NCI-H2227 treated with DMSO at 0.1 percent for 48 hours (cell line): Measurements from ENCODE around the gene TRABD2A.
A peak's percentile ranks its signal among the peaks of the same experiment; 100 is the strongest.

Experiments
- DNase-seq: peaks from one replicate; lab custom pipeline; 2025; lab: John Stamatoyannopoulos, UW

The TRABD2A gene

GRCh38 chr2:84850471-84850870 is 30.4 kb downstream of the TRABD2A start:
- no peak for DNase-seq

GRCh38 chr2:84849271-84849952 is 31.5 kb downstream of the TRABD2A start:
- peak; percentile 17 for DNase-seq

DNA sequence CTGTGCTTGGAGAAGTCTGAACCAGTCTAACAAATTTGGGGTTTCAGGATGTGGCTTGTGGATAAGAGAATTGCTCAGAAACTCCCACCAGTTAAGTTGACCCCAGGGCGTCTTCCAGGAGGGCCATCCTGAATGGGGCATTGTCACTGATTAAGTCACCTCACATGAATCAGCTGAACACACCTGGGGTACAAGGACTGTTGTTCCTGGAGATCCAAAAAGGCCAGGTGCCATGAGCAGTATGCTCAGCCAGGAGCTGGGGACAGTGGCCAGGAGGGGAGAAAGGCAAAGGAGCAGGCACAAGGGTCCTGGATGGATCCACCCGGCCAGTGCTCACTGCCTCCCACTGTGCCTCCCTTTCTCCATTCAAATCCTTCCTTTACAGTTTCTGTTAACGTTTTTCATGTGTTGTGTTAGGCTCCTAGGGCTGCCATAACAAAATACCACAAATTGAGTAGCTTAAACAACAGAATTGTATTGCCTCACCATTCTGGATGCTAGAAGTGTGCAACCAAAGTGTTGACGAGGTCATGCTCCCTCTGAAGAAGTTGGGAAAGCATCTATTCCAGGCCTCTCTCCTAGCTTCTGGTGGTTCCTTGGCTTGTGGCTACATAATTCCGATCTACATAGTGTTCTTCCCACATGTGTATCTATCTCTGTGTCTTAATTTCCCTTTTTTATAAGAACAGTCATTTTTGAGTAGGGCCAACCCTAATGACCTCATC is 33.4 kb downstream of the TRABD2A start:
- no peak for DNase-seq

- DNase-seq = no peak
Observed at GRCh38 chr2:84846741-84847142, 34.1 kb downstream of the TRABD2A start.

DNA sequence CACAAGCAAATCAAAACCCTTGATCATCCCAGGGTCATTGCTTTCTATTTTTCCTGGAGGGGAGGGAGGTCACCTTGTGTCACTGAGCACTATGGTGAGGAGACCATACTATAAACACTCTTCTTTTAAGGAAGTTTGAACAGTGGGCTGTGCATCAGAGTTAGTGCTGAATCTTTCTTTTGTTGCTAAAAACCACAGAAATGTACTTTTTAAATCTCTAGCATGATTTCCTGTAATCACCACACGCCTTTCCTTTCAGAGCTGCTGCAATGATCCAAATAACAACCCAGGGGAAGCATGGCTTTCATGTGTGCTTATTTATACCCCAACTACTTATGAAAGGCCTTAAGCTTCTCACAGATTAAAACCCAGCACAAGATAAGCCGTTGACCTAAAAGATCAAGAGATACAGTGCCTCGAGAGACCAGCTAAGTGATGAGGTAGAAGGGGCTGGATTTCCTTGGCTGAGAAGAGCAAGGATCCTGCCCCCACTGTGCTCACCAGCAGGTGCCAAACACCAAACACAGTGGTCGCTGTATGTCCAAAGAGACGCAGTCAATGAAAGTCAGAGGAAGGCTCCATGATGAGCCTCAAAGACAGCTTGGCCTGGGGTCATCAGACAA is 34.7 kb downstream of the TRABD2A start:
- DNase-seq = no peak

DNA sequence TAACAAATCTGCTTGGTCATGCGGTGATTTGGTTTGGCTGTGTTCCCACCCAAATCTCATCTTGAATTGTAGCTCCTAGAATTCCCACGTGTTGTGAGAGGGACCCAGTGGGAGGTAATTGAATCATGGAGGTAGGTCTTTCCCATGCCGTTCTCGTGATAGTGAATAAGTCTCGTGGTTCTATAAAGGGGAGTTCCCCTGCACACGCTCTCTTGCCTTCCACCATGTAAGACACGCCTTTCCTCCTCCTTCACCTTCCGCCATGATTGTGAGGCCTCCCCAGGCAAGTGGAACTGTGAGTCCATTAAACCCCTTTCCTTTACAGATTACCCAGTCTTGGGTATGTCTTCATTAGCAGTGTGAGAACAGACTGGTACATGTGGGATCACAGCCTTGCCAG is 36.7 kb downstream of the TRABD2A start:
- DNase-seq = no peak

GRCh38 chr2:84841577-84841976 is 39.3 kb downstream of the TRABD2A start:
- DNase-seq = no peak

- DNase-seq = no peak
Observed at GRCh38 chr2:84840306-84840705, 40.6 kb downstream of the TRABD2A start.

- DNase-seq = no peak
Observed at GRCh38 chr2:84839851-84840250, 41.0 kb downstream of the TRABD2A start.

DNA sequence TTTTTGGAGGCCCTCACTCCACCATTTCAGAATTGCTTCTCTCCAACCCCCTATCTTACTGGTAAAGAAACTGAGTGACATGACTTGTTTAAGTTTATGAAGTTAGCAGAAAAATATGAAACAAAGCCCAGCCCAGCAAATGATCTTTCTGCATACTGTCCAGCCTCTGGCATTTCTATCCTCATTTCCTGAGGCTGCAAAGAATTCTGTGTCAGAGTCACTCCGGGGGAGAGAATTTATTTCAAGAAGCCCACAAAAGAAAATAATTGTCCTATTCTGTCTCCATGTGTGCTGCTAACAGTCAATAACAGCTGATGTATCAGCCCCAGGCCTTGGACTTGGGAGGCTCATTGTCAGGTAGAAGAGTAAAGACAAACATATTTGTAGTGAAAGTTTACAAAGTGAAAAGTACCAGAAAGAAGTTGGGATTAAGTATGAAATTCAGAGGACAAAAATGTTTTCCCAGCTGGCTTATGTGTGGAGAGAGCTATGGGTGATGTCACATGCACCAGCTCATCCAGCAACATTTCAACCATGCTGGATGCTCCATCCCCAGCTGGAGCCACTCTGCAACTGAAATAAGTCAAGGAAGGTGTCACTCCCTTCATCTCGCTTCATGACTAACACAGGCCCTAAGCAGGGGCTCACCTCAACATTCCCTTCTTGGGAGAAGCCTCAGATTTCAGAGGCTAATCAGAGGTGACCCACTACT is 42.3 kb downstream of the TRABD2A start:
- no peak for DNase-seq

DNA sequence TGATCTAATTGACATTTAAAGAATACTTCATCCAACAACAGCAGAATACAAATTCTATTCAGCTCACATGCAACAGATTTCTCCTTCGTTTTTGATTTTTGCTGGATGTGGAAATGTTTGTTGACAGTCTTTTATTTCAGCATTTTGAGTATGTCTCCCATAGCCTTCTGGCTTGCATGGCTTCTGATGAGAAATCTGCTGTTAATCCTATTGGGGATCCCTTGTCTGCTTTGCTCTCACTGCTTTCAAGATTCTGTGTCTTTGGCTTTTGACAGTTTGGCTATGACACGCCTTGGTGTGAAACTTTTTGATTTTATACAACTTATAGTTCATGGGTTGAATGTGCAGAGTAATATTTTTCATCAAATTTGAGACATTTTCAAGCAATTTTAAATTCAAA is 44.7 kb downstream of the TRABD2A start:
- no peak for DNase-seq

GRCh38 chr2:84833481-84834150 is 47.3 kb downstream of the TRABD2A start:
- DNase-seq = no peak

DNA sequence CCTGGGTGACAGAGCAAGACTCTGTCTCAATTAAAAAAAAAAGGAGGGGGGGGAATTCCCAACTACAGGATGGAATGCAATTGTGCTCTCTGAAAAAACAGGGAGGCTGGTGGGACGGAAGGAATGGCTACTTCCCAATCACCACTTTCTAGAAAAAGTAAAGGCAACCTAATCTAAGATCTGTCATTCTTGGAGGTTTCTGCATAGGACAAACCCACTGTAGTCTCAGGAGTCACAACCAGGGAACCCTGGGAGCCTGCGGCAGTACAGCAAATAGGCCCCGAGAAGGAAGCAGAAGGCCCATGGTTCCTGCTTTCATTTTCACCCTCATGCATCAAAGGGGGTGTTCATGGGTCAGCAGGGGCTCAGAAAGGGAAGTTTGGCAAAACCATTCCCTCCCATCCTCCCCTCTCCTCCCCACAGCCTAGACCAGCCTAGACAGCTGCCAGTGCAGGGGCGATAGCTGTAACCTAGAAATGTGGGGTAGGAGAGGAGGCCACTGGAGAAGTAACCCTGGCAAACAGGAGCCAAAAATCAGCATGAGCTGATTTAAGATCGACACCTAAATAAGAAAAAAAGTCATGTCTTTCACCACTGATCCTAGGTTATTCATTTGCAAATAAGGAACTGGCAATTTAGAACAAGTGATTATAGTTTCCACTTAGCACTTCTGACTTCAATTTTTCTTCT is 48.0 kb downstream of the TRABD2A start:
- no peak for DNase-seq

DNA sequence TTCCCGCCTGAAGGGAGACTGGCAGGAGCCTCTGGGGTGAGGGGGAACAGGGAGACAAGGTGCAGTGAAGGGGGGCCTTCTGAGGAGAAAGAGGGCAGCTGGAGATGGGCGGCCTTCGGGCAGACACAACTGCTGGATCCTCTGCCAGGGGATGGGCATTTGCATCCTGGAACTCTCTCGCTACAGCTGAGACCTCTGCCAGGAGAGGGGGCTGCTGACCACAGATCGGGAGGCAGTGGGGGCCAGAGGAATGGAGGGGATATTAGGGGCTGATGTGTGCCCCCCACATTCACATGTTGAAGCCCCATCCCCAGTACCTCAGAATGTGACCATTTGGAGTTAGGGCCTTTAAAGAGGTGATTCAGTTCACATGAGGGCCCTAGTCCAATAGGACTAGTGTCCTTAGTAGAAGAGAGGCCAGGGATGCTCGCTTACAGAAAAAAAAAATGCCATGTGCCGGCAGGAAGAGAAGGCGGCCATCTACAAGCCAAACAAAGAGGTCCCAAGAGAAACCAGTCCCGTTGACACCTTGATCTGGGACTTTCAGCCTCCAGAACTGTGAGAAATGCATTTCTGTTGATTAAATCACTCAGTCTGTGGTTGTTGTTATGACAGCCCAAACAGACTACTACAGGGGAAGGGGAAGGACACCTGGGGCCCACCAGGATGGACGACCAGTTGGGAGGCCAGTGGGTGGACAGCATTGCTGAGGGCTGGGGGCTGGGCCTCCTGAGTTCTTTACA is 50.0 kb downstream of the TRABD2A start:
- DNase-seq = no peak

DNA sequence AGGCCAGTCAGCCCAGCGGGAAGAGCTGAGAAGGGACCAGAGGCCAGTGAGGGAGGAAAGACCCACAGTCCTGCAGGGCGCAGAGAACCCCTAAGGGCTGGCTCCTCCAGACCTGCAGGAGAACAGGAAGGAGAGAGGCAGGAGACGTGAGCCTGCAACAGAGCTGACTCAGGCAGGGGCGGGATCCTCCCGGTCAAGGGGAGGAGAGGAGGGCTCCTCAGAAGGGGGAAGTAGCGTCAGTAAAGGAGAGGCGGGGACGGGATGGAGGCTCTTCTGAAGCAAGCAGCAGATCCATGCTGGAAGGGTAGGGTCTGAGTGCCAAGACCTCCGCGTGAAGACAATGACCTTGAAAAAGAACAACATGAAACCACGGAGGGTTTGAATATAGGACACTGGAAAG is 50.8 kb downstream of the TRABD2A start:
- DNase-seq = no peak

- no peak for DNase-seq
Observed at GRCh38 chr2:84829693-84830092, 51.2 kb downstream of the TRABD2A start.

GRCh38 chr2:84827978-84828575 is 52.8 kb downstream of the TRABD2A start:
- no peak for DNase-seq

GRCh38 chr2:84823788-84824187 is 57.1 kb downstream of the TRABD2A start:
- no peak for DNase-seq

DNA sequence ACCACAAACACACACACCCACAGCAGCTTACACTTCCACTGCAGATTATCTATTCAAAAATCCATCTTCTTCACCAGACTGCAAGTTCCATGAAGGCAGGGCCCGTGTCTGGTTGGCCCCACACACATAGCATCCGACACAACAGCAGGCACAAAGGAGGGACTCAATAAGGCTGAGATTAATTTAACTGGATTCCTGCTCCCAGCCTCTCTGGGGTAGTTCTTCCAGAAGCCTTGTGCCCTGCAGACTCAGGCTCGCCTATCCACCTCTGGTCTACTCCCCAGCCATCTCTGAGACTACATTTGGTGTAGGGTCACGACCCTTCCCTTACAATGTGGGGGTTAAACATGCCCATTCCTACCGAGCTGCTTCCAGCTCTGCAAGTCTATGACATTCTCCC is 57.7 kb downstream of the TRABD2A start:
- no peak for DNase-seq

- no peak for DNase-seq
Observed at GRCh38 chr2:84821806-84822205, 59.1 kb downstream of the TRABD2A start.
